ENCODE measurements around the gene PLXNB3. TPM values are rescaled to one million over a fixed set of nuclear protein-coding genes. Genes with fewer than 3 reads are reported as not detected.

The PLXNB3 gene
- total RNA-seq, 3 donors from 2014 or later (not counting 1 experiment from before 2014, with no cell fraction given): 1.2 to 1.3 TPM; not detected in 1

DNA sequence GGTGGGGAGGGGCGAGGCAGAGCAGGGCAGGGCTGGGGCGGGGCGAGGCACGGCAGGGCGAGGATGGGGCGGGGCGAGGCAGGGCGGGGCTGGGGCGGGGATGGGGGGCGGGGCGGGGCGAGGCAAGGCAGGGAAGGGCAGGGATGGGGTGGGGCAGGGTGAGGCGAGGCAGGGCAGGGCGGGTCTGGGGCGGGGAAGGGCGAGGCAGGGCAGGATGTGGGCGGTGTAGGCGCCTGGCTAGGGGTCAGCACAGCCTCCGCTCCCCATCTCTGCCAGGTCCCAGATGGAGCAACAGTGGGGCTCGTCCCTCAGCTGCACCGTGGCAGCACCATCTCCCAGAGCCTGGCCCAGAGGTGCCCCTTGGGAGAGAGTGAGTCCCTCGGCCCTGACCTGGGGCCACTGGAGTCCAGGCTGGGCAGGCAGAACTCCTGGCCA lies 12.6 kb downstream of the PLXNB3 start:
- no peak overlapping the region for H3K27ac Mint-ChIP-seq
- H3K4me3 ChIP-seq (ENCODE audit: low read length): no peak overlapping the region
- no peak overlapping the region for H3K4me3 Mint-ChIP-seq
- H3K4me1 Mint-ChIP-seq: peaks cover 0 to 9% of the 10 kb centered on the region in 2 donors
- WGBS (ENCODE audit: insufficient coverage): 73% methylated on average over 7 of the region's 22 CpGs
- H3K9me3 Mint-ChIP-seq: no peaks in the 10 kb centered on the region
- H3K9me3 ChIP-seq (ENCODE audit: control insufficient read depth, insufficient read depth, low read length): no peaks in the 10 kb centered on the region
- intact Hi-C loops (cut with micrococcal nuclease): no loop called here
- H3K27me3 ChIP-seq (ENCODE audit: control insufficient read depth, insufficient read depth, low read length): peaks cover 2% of the 10 kb centered on the region
- H3K36me3 Mint-ChIP-seq: no peaks in the 10 kb centered on the region
- H3K36me3 ChIP-seq (ENCODE audit: control insufficient read depth, insufficient read depth, low read length): no peaks in the 10 kb centered on the region
- H3K27me3 Mint-ChIP-seq (ENCODE audit: low read depth in 2 of 2): peaks cover 9% of the 10 kb centered on the region in 2 donors
- TF ChIP-seq, protein P1, sequence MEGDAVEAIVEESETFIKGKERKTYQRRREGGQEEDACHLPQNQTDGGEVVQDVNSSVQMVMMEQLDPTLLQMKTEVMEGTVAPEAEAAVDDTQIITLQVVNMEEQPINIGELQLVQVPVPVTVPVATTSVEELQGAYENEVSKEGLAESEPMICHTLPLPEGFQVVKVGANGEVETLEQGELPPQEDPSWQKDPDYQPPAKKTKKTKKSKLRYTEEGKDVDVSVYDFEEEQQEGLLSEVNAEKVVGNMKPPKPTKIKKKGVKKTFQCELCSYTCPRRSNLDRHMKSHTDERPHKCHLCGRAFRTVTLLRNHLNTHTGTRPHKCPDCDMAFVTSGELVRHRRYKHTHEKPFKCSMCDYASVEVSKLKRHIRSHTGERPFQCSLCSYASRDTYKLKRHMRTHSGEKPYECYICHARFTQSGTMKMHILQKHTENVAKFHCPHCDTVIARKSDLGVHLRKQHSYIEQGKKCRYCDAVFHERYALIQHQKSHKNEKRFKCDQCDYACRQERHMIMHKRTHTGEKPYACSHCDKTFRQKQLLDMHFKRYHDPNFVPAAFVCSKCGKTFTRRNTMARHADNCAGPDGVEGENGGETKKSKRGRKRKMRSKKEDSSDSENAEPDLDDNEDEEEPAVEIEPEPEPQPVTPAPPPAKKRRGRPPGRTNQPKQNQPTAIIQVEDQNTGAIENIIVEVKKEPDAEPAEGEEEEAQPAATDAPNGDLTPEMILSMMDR (IDR thresholded peaks at IDR 0.05): no peak
- peaks cover 12% of the 10 kb centered on the region for H3K4me1 ChIP-seq (ENCODE audit: control insufficient read depth, insufficient read depth, low read length)
- DNase-seq (no peak), ATAC-seq (no peak)
- no peak overlapping the region for H3K27ac ChIP-seq (ENCODE audit: low read length)

DNA sequence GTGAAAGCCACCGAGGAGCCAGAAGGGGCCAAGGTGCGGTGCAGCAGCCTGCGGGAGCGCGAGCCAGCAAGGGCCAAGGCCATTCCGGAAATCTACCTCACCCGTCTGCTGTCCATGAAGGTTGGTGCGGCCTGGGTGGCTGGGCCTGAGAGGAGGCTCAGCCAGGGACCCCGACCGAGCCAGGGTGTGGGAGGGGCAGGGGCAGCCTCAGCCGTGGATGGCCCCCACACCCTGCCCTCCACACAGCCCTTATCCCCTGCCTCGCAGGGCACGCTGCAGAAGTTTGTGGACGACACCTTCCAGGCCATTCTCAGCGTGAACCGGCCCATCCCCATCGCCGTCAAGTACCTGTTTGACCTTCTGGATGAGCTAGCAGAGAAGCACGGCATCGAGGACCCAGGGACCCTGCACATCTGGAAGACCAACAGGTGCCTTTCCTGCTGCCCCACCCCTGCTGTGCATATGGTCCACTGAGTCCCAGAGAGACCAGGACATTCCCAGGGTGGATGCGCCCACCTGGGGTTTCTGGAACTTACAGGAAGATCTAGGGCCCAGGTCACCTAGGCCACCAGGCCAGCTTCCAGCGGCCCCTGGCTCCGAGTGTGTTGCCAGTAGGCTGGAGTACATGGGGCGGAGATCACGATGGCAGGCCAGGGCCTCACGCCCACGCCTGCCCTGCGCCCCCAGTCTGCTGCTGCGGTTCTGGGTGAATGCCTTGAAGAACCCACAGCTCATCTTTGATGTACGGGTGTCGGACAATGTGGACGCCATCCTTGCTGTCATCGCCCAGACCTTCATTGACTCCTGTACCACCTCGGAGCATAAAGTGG lies 13.4 kb downstream of the PLXNB3 start:
- H3K4me1 ChIP-seq (ENCODE audit: control insufficient read depth, insufficient read depth, low read length): peaks cover 12% of the 10 kb centered on the region
- H3K27ac Mint-ChIP-seq: no peak overlapping the region
- no peaks in the 10 kb centered on the region for H3K36me3 ChIP-seq (ENCODE audit: control insufficient read depth, insufficient read depth, low read length)
- 92% methylated on average over 34 of the region's 34 CpGs for WGBS (ENCODE audit: insufficient coverage)
- H3K4me1 Mint-ChIP-seq: peaks cover 0 to 9% of the 10 kb centered on the region in 2 donors
- no peak overlapping the region for H3K27ac ChIP-seq (ENCODE audit: low read length)
- no peak for DNase-seq
- peaks cover 2% of the 10 kb centered on the region for H3K27me3 ChIP-seq (ENCODE audit: control insufficient read depth, insufficient read depth, low read length)
- no peaks in the 10 kb centered on the region for H3K9me3 Mint-ChIP-seq
- peaks cover 9% of the 10 kb centered on the region in 2 donors for H3K27me3 Mint-ChIP-seq (ENCODE audit: low read depth in 2 of 2)
- no peaks in the 10 kb centered on the region for H3K9me3 ChIP-seq (ENCODE audit: control insufficient read depth, insufficient read depth, low read length)
- TF ChIP-seq, protein P1 (IDR thresholded peaks at IDR 0.05): no peak
- H3K4me3 ChIP-seq (ENCODE audit: low read length): no peak overlapping the region
- intact Hi-C loops (cut with micrococcal nuclease): no loop called here
- no peaks in the 10 kb centered on the region for H3K36me3 Mint-ChIP-seq
- no peak overlapping the region for H3K4me3 Mint-ChIP-seq
- no peak for ATAC-seq

DNA sequence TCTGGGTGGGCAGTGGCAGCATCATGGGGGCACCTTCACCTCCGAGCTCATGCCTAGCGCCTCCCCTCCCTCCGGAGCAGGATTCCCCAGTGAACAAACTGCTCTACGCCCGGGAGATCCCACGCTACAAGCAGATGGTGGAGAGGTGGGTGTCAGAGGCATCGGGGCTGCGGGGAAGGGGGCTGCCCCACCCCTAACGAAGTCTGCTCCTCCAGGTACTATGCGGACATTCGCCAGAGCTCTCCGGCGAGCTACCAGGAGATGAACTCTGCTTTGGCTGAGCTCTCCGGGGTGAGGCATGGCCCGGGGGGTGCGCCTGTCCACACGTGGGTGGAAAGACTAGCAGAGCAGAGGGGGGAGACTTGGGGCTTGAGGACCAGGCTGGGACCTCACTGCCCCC lies 14.1 kb downstream of the PLXNB3 start:
- Histone ChIP-seq H3K9me3 (ENCODE audit: control insufficient read depth, insufficient read depth, low read length) (no peaks in the 10 kb centered on the region), H3K27me3 (ENCODE audit: control insufficient read depth, insufficient read depth, low read length) (peaks cover 2% of the 10 kb centered on the region), H3K4me1 (ENCODE audit: control insufficient read depth, insufficient read depth, low read length) (peaks cover 12% of the 10 kb centered on the region), H3K4me3 (ENCODE audit: low read length) (no peak overlapping the region), H3K36me3 (ENCODE audit: control insufficient read depth, insufficient read depth, low read length) (no peaks in the 10 kb centered on the region), H3K27ac (ENCODE audit: low read length) (no peak overlapping the region)
- peaks cover 0 to 9% of the 10 kb centered on the region in 2 donors for H3K4me1 Mint-ChIP-seq
- peaks cover 9% of the 10 kb centered on the region in 2 donors for H3K27me3 Mint-ChIP-seq (ENCODE audit: low read depth in 2 of 2)
- H3K36me3 Mint-ChIP-seq: no peaks in the 10 kb centered on the region
- H3K27ac Mint-ChIP-seq: no peak overlapping the region
- no peaks in the 10 kb centered on the region for H3K9me3 Mint-ChIP-seq
- intact Hi-C loops (cut with micrococcal nuclease): no loop called here
- H3K4me3 Mint-ChIP-seq: no peak overlapping the region
- DNase-seq (no peak), ATAC-seq (no peak)
- TF ChIP-seq, protein P1 (IDR thresholded peaks at IDR 0.05): no peak
- WGBS (ENCODE audit: insufficient coverage): 83% methylated on average over 16 of the region's 17 CpGs

Data from natural killer cell (primary cell).